CD4-positive, alpha-beta T cell (primary cell): ENCODE measurements around the gene NAA16. TPM values are rescaled to one million over a fixed set of nuclear protein-coding genes. Genes with fewer than 3 reads are reported as not detected.

Source experiments
- ATAC-seq: fragments of 200-7000 bp; cut with Tn5 transposase; one replicate; pipeline ENCODE4 v1.10.0; 2022; ENCODE audit warnings: mild to moderate bottlenecking; ENCODE audit not compliant: poor library complexity
- CTCF ChIA-PET: fragments of 350-600 bp; sonication (Branson Sonifier 250); formaldehyde crosslinking; loops from one replicate; lab custom pipeline; 2021; ENCODE audit warnings: antibody characterized with exemption, inconsistent platforms; lab: Charles Lee
- POLR2A ChIA-PET: fragments of 350-600 bp; sonication (Branson Sonifier 250); formaldehyde crosslinking; loops from one replicate; lab custom pipeline; 2021; ENCODE audit warnings: antibody characterized with exemption, inconsistent platforms; lab: Charles Lee
- DNase-seq, 14 experiments: peaks; one replicate each; pipeline ENCODE4 v3.0.0-alpha.2; 2013 to 2020; ENCODE audit warnings: mixed read lengths in 2 of 14
- H3K27ac ChIP-seq, 2 donors: one replicate each; pipeline versions ENCODE4 v1.5.1 to v1.7.0; 2013; ENCODE audit warnings: low read length in 2 of 2, low read depth in 1 of 2, mild to moderate bottlenecking in 1 of 2
- H3K27me3 ChIP-seq, 2 experiments: 1 replicate in 1 of 2; 2 replicates in 1 of 2; pipeline versions ENCODE4 v1.6.1 to v1.7.0; 2013; ENCODE audit warnings: low read length in 2 of 2, control low read depth in 1 of 2, mild to moderate bottlenecking in 1 of 2, moderate library complexity in 1 of 2; ENCODE audit not compliant: insufficient read depth in 2 of 2, control insufficient read depth in 1 of 2
- H3K36me3 ChIP-seq: one replicate; pipeline ENCODE4 v1.6.1; 2013; ENCODE audit warnings: low read length, control low read depth; ENCODE audit not compliant: insufficient read depth
- H3K4me1 ChIP-seq: one replicate; pipeline ENCODE4 v1.6.1; 2013; ENCODE audit warnings: low read length, control low read depth; ENCODE audit not compliant: insufficient read depth
- H3K4me3 ChIP-seq: one replicate; pipeline ENCODE4 v1.5.1; 2013; ENCODE audit warnings: mild to moderate bottlenecking, low read length, moderate library complexity
- H3K9me3 ChIP-seq, 2 experiments: 1 replicate in 1 of 2; 2 replicates in 1 of 2; pipeline versions ENCODE4 v1.6.1 to v1.7.0; 2013; ENCODE audit warnings: low read length in 2 of 2, mild to moderate bottlenecking in 2 of 2, control low read depth in 1 of 2, moderate library complexity in 1 of 2; ENCODE audit not compliant: control insufficient read depth in 1 of 2, insufficient read depth in 1 of 2
- H3K27ac Mint-ChIP-seq: one replicate; pipeline ENCODE4 v1.8.0; 2020; ENCODE audit warnings: mixed read lengths
- H3K27me3 Mint-ChIP-seq: one replicate; pipeline ENCODE4 v1.8.0; 2021; ENCODE audit warnings: mixed read lengths
- H3K36me3 Mint-ChIP-seq: one replicate; pipeline ENCODE4 v1.8.0; 2021; ENCODE audit warnings: low read depth, mixed read lengths
- H3K4me1 Mint-ChIP-seq: one replicate; pipeline ENCODE4 v1.8.0; 2021; ENCODE audit warnings: low read depth, mixed read lengths
- H3K4me3 Mint-ChIP-seq: one replicate; pipeline ENCODE4 v1.8.0; 2020; ENCODE audit warnings: mild to moderate bottlenecking, mixed read lengths
- H3K9me3 Mint-ChIP-seq: one replicate; pipeline ENCODE4 v1.8.0; 2020; ENCODE audit warnings: mixed read lengths
- intact Hi-C, 2 experiments: fragments of 100-400 bp; cut with DNase I in 1 of 2; cut with micrococcal nuclease in 1 of 2; formaldehyde crosslinking; loops; one replicate each; pipeline versions ENCODE4 v1.15.1 to v1.9.0; 2023 to 2025; cut with DNase I, micrococcal nuclease
- total RNA-seq, 174 experiments: library from RNA in 2 of 174; stranded (reverse) in 2 of 174; gene quantifications; one replicate each; pipeline ENCODE4 v1.2.3 and lab custom pipeline; 2021 to 2026
- TF ChIP-seq, protein P1 (sequence below): fragments of 200-600 bp; IDR thresholded peaks from one replicate; pipeline ENCODE4 v1.8.0; 2022; ENCODE audit warnings: antibody characterized with exemption, mild to moderate bottlenecking

The NAA16 gene
- total RNA-seq, 2 experiments from 2014 or later = 76.9 to 80.5 TPM

DNA sequence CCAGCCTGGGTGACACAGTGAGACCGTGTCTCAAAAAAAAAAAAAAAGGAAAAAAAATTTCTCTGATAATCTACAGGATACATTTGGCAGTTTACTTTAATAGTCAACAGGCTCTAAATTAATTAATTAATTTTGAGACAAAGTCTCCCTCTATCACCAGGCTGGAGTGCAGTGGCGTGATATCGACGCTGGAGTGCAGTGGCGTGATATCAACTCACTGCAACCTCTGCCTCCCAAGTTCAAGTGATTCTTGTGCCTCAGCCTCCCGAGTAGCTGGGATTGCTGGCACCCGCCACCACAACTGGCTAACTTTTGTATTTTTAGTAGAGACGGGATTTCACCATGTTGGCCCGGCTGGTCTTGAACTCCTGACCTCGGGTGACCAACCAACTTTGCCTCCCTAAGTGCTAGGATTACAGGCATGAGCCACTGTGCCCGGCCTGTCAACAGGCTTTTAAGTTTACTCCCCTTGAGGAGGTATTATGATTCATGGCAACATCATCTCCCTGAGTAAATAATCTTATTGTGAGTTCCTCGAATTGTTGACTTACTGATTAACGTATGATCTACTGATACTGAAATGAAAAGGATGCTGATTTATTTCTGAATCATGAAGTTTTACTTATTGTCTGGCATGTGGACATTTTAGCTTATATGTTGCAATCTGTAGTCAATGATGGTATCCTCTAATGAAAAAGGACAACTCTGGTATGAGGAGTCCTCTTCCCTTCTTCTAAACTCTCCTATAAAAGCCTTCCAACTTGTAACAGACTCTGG lies 26.4 kb upstream of the NAA16 start:
- intact Hi-C loops = no loop called here
- H3K27ac Mint-ChIP-seq = peak overlapping the region; percentile 44
- H3K36me3 Mint-ChIP-seq = no peaks in the 10 kb centered on the region
- ChIA-PET POLR2A (no interaction called here), CTCF (no interaction called here)
- ATAC-seq (no peak), DNase-seq (no peak)
- H3K27ac ChIP-seq = no peak overlapping the region
- H3K36me3 ChIP-seq = no peaks in the 10 kb centered on the region
- no peaks in the 10 kb centered on the region for H3K27me3 Mint-ChIP-seq
- no peak overlapping the region for H3K4me3 Mint-ChIP-seq
- no peaks in the 10 kb centered on the region for H3K9me3 ChIP-seq
- H3K4me1 Mint-ChIP-seq = peaks cover 45% of the 10 kb centered on the region
- H3K4me1 ChIP-seq = peaks cover 13% of the 10 kb centered on the region
- TF ChIP-seq, protein P1, sequence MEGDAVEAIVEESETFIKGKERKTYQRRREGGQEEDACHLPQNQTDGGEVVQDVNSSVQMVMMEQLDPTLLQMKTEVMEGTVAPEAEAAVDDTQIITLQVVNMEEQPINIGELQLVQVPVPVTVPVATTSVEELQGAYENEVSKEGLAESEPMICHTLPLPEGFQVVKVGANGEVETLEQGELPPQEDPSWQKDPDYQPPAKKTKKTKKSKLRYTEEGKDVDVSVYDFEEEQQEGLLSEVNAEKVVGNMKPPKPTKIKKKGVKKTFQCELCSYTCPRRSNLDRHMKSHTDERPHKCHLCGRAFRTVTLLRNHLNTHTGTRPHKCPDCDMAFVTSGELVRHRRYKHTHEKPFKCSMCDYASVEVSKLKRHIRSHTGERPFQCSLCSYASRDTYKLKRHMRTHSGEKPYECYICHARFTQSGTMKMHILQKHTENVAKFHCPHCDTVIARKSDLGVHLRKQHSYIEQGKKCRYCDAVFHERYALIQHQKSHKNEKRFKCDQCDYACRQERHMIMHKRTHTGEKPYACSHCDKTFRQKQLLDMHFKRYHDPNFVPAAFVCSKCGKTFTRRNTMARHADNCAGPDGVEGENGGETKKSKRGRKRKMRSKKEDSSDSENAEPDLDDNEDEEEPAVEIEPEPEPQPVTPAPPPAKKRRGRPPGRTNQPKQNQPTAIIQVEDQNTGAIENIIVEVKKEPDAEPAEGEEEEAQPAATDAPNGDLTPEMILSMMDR = no peak
- H3K27me3 ChIP-seq = no peaks in the 10 kb centered on the region
- no peak overlapping the region for H3K4me3 ChIP-seq
- H3K9me3 Mint-ChIP-seq = peaks cover 3% of the 10 kb centered on the region

DNA sequence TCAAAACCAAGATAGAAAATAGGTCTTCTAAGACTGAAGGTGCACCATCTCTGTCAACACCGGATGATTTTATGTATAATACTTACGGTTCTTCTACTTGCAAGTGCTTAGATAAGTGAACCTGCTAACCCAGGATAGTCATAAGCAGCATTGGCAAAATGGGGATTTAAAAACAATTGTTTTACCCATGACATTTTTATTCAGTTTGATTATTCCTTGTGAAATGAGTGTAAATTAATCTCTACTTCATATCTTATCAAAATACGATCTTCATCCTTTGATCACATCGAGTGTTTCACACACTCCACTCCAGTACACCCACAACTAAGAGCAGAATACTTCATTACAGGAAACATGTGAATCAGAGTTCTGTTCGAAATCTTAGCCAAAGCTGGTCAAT lies 24.7 kb upstream of the NAA16 start:
- Mint-ChIP-seq H3K4me3 (peak overlapping the region; percentile 21), H3K9me3 (peaks cover 3% of the 10 kb centered on the region), H3K27ac (peak overlapping the region; percentile 59), H3K36me3 (no peaks in the 10 kb centered on the region), H3K4me1 (peaks cover 47% of the 10 kb centered on the region), H3K27me3 (no peaks in the 10 kb centered on the region)
- Histone ChIP-seq H3K4me1 (peaks cover 13% of the 10 kb centered on the region), H3K9me3 (no peaks in the 10 kb centered on the region), H3K27me3 (no peaks in the 10 kb centered on the region), H3K27ac (peak overlapping the region in 1 of 2 donors; percentile 40), H3K36me3 (no peaks in the 10 kb centered on the region), H3K4me3 (peak overlapping the region; percentile 1)
- ATAC-seq (peak; percentile 91), DNase-seq (peak in 3 of 14 experiments; percentile 19 to 47 (median 43))
- TF ChIP-seq, protein P1 = no peak
- ChIA-PET POLR2A (interaction anchor here (0.6 to 1.7 kb wide), 5 partner anchors 9 to 679 kb away, joined by 3 to 8 read pairs (median 4); partner anchors contain the start of gene NAA16), CTCF (no interaction called here)
- intact Hi-C loops = no loop called here

DNA sequence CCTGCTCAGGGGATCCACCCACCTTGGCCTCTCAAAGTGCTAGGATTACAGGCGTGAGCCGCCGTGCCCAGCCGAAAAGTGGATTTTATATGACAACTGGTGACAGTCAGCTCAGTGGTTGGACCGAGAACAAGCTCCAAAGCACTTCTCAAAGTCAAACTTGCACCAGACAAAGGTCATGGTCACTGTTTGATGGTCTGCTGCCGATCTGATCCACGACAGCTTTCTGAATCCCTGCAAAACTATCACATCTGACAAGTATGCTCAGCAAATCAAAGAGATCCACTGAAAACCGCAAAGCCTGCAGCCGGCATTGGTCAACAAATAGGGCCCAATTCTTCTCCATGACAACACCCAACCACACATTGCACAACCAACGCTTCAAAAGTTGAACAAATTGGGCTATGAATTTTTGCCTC lies 21.6 kb upstream of the NAA16 start:
- Histone ChIP-seq H3K27ac (no peak overlapping the region), H3K36me3 (no peaks in the 10 kb centered on the region), H3K27me3 (no peaks in the 10 kb centered on the region), H3K9me3 (peaks cover 0 to 9% of the 10 kb centered on the region in 2 experiments), H3K4me1 (peaks cover 13% of the 10 kb centered on the region), H3K4me3 (no peak overlapping the region)
- CTCF ChIA-PET = no interaction called here
- intact Hi-C loops = no loop called here
- H3K9me3 Mint-ChIP-seq = peaks cover 3% of the 10 kb centered on the region
- peaks cover 4% of the 10 kb centered on the region for H3K36me3 Mint-ChIP-seq
- TF ChIP-seq, protein P1 = no peak
- no peak for ATAC-seq
- POLR2A ChIA-PET = interaction anchor here (1.2 kb wide), 1 partner anchor 229 kb away, joined by 3 read pairs; no protein-coding TSS in a partner anchor
- no peaks in the 10 kb centered on the region for H3K27me3 Mint-ChIP-seq
- no peak overlapping the region for H3K27ac Mint-ChIP-seq
- H3K4me1 Mint-ChIP-seq = peaks cover 44% of the 10 kb centered on the region
- DNase-seq = no peak
- H3K4me3 Mint-ChIP-seq = no peak overlapping the region
